ENCODE measurements around the gene LGSN. TPM values are rescaled to one million over a fixed set of nuclear protein-coding genes. Genes with fewer than 3 reads are reported as not detected.
"Not testable (repeated sequence)": the region's sequence is repeated elsewhere in the genome, so short reads cannot be mapped to it uniquely, and the experiment has no call there.

Gene LGSN
- total RNA-seq, 1 experiment from 2014 or later: not detected

- no peak overlapping the region for H3K4me3 ChIP-seq
- DNase-seq: no peak
- no peaks in the 10 kb centered on the region for H3K36me3 ChIP-seq
- no peaks in the 10 kb centered on the region for H3K27me3 ChIP-seq
- H3K4me1 ChIP-seq: no peaks in the 10 kb centered on the region
- H3K27ac ChIP-seq: no peak overlapping the region
- no peaks in the 10 kb centered on the region for H3K9me3 ChIP-seq (replicated peaks)
Observed at GRCh38 chr6:63236398-63236817, 83.4 kb downstream of the LGSN start.

- not testable (repeated sequence) for H3K27me3 ChIP-seq; H3K9me3 ChIP-seq (replicated peaks); H3K4me3 ChIP-seq; H3K36me3 ChIP-seq; DNase-seq; H3K4me1 ChIP-seq; H3K27ac ChIP-seq
Observed at GRCh38 chr6:63230511-63230910, 89.3 kb downstream of the LGSN start.

GRCh38 chr6:63230027-63230426 lies 89.8 kb downstream of the LGSN start:
- H3K36me3 ChIP-seq: not testable (repeated sequence)

GRCh38 chr6:63227928-63228894 lies 91.6 kb downstream of the LGSN start:
- H3K4me3 ChIP-seq; DNase-seq; H3K27ac ChIP-seq; H3K36me3 ChIP-seq; H3K4me1 ChIP-seq; H3K27me3 ChIP-seq; H3K9me3 ChIP-seq (replicated peaks): not testable (repeated sequence)

More at GRCh38 chr6:63230027-63230426, 89.8 kb downstream of the LGSN start:
- DNase-seq; H3K27me3 ChIP-seq; H3K9me3 ChIP-seq (replicated peaks); H3K4me3 ChIP-seq; H3K4me1 ChIP-seq; H3K27ac ChIP-seq: not testable (repeated sequence)

GRCh38 chr6:63225987-63226386 lies 93.8 kb downstream of the LGSN start:
- not testable (repeated sequence) for H3K36me3 ChIP-seq; H3K9me3 ChIP-seq (replicated peaks); DNase-seq; H3K27me3 ChIP-seq; H3K27ac ChIP-seq; H3K4me3 ChIP-seq; H3K4me1 ChIP-seq

Other genes with a start within 250 kb of the LGSN start
- 0.45 and 1.1 TPM in 2 replicates for gene FKBP1C, start 108.5 kb downstream of the LGSN start, total RNA-seq (2014; rRNA removed; shearing (Covaris generic))